Trophoblast cell (in vitro differentiated cells and primary cell): ENCODE data around the gene FBXO7.
A peak's percentile ranks its signal among the peaks of the same experiment; 100 is the strongest.
"Not testable (repeated sequence)": the region's sequence is repeated elsewhere in the genome, so short reads cannot be mapped to it uniquely, and the experiment has no call there.

ENCODE experiments used
- DNase-seq, 2 donors: peaks; one replicate each; pipeline ENCODE4 v3.0.0-alpha.2; 2016
- H2AFZ ChIP-seq: 2 replicates; pipeline ENCODE4 v1.6.1; 2013; ENCODE audit warnings: low read length, moderate library complexity, mild to moderate bottlenecking; ENCODE audit not compliant: insufficient read depth, poor library complexity
- H2AK5ac ChIP-seq: 2 replicates; pipeline ENCODE4 v1.6.1; 2013; ENCODE audit warnings: mild to moderate bottlenecking, low read length
- H2BK120ac ChIP-seq: 2 replicates; pipeline ENCODE4 v1.6.1; 2013; ENCODE audit warnings: low read length, mild to moderate bottlenecking, moderate library complexity; ENCODE audit not compliant: insufficient read depth, poor library complexity
- H2BK12ac ChIP-seq: 2 replicates; pipeline ENCODE4 v1.6.1; 2013; ENCODE audit warnings: mild to moderate bottlenecking, low read length, moderate library complexity
- H2BK5ac ChIP-seq: 2 replicates; pipeline ENCODE4 v1.6.1; 2013; ENCODE audit warnings: low read length, low read depth, moderate library complexity, mild to moderate bottlenecking; ENCODE audit not compliant: poor library complexity
- H3K14ac ChIP-seq: 2 replicates; pipeline ENCODE4 v1.6.1; 2013; ENCODE audit warnings: mild to moderate bottlenecking, low read length
- H3K18ac ChIP-seq: 2 replicates; pipeline ENCODE4 v1.6.1; 2013; ENCODE audit warnings: mild to moderate bottlenecking, low read length
- H3K23ac ChIP-seq: 2 replicates; pipeline ENCODE4 v1.6.1; 2013; ENCODE audit warnings: low read length
- H3K27ac ChIP-seq: 2 replicates; pipeline ENCODE4 v1.5.1; 2013; ENCODE audit warnings: low read depth, mild to moderate bottlenecking, inconsistent platforms, low read length, moderate library complexity
- H3K27me3 ChIP-seq: 2 replicates; pipeline ENCODE4 v1.6.1; 2013; ENCODE audit warnings: inconsistent platforms, mild to moderate bottlenecking, low read length, moderate library complexity; ENCODE audit not compliant: insufficient read depth
- H3K36me3 ChIP-seq, 2 experiments: 1 replicate in 1 of 2; 2 replicates in 1 of 2; pipeline ENCODE4 v1.6.1; 2013; ENCODE audit warnings: low read length in 2 of 2, mild to moderate bottlenecking in 2 of 2, moderate library complexity in 1 of 2; ENCODE audit not compliant: insufficient read depth in 2 of 2, control insufficient read depth in 1 of 2
- H3K4ac ChIP-seq: 2 replicates; pipeline ENCODE4 v1.6.1; 2013; ENCODE audit warnings: low read depth, mild to moderate bottlenecking, low read length, moderate library complexity
- H3K4me1 ChIP-seq, 2 experiments: 1 replicate in 1 of 2; 2 replicates in 1 of 2; pipeline ENCODE4 v1.6.1; 2013; ENCODE audit warnings: low read length in 2 of 2, mild to moderate bottlenecking in 2 of 2, moderate library complexity in 1 of 2; ENCODE audit not compliant: insufficient read depth in 2 of 2, control insufficient read depth in 1 of 2
- H3K4me2 ChIP-seq: 2 replicates; pipeline ENCODE4 v1.6.1; 2013; ENCODE audit warnings: inconsistent platforms, mild to moderate bottlenecking, low read length, moderate library complexity
- H3K4me3 ChIP-seq: 2 replicates; pipeline ENCODE4 v1.5.1; 2013; ENCODE audit warnings: mild to moderate bottlenecking, low read depth, low read length, inconsistent platforms
- H3K79me1 ChIP-seq: one replicate; pipeline ENCODE4 v1.6.1; 2013; ENCODE audit warnings: low read length
- H3K79me2 ChIP-seq: 2 replicates; pipeline ENCODE4 v1.6.1; 2013; ENCODE audit warnings: low read length, mild to moderate bottlenecking; ENCODE audit not compliant: control insufficient read depth, insufficient read depth, poor library complexity
- H3K9ac ChIP-seq: 2 replicates; pipeline ENCODE4 v1.6.1; 2013; ENCODE audit warnings: mild to moderate bottlenecking, low read length
- H3K9me3 ChIP-seq: 2 replicates; pipeline ENCODE4 v1.6.1; 2013; ENCODE audit warnings: low read depth, mild to moderate bottlenecking, control low read depth, inconsistent platforms, low read length; ENCODE audit not compliant: insufficient read depth
- H4K12ac ChIP-seq: 2 replicates; pipeline ENCODE4 v1.6.1; 2013; ENCODE audit warnings: low read depth, mild to moderate bottlenecking, low read length, moderate library complexity
- H4K8ac ChIP-seq: 2 replicates; pipeline ENCODE4 v1.6.1; 2013; ENCODE audit warnings: low read depth, mild to moderate bottlenecking, low read length, moderate library complexity
- H4K91ac ChIP-seq: one replicate; pipeline ENCODE4 v1.6.1; 2013; ENCODE audit warnings: low read depth, mild to moderate bottlenecking, low read length, moderate library complexity
- WGBS: extraction: QIAGEN DNeasy Blood & Tissue Kit; methylation state at CpG from one replicate; pipeline ENCODE4 v1.1.7; 2013; ENCODE audit warnings: missing lambda C conversion rate; ENCODE audit not compliant: insufficient read length, insufficient coverage; ENCODE audit errors: extremely low coverage; 5-methylcytosine and 5-hydroxymethylcytosine counted together

Gene FBXO7

DNA sequence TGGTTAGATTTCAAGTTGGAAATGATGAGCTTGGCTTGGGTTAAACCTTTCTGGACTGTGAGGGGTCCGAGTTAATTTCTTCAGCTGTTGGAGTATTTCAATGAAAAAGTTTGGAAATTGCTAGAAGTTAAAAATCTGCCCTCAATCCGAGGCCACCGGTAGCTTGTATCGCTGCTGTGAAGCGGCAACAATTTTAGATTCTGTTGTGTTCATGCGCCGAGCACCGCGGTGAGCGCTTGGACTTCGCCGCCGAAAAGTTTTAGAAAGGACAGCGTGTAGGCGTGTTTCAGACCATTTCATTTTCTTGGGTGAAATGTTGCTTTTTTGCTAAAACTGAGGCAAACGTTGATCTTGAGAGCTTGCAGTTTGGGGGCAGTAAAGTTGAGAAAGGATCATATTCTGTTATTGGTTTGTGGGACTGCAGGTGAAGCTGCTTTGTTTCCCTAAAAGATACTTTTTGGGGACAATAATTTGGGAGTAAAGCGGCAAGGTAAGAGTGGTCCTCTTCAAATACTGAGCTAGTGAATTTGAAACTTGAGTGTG lies 928 bp downstream of the FBXO7 start:
- peak overlapping the region; percentile 95 for H3K18ac ChIP-seq
- H2BK12ac ChIP-seq = no peak overlapping the region
- H3K79me1 ChIP-seq = peaks cover 11% of the 10 kb centered on the region
- peak overlapping the region; percentile 75 for H3K9ac ChIP-seq
- H3K27me3 ChIP-seq = no peaks in the 10 kb centered on the region
- no peaks in the 10 kb centered on the region for H3K9me3 ChIP-seq
- H2AFZ ChIP-seq = peak overlapping the region; percentile 88
- H3K36me3 ChIP-seq = peaks cover under 1 to 2% of the 10 kb centered on the region in 2 experiments
- H3K23ac ChIP-seq = no peak overlapping the region
- no peak overlapping the region for H4K12ac ChIP-seq
- peak; percentile 27 to 66 for DNase-seq
- H3K4me2 ChIP-seq = peak overlapping the region; percentile 65
- H2AK5ac ChIP-seq = no peak overlapping the region
- H2BK120ac ChIP-seq = peak overlapping the region; percentile 90
- no peaks in the 10 kb centered on the region for H3K4me1 ChIP-seq
- peak overlapping the region; percentile 94 for H4K8ac ChIP-seq
- peak overlapping the region; percentile 95 for H3K14ac ChIP-seq
- peak overlapping the region; percentile 90 for H3K4me3 ChIP-seq
- peak overlapping the region; percentile 80 for H2BK5ac ChIP-seq
- peaks cover 10% of the 10 kb centered on the region for H3K79me2 ChIP-seq
- peak overlapping the region; percentile 67 for H4K91ac ChIP-seq
- WGBS = no CpG with 5 or more reads among the region's 17 CpGs
- peak overlapping the region; percentile 96 for H3K27ac ChIP-seq
- H3K4ac ChIP-seq = peak overlapping the region; percentile 41

DNA sequence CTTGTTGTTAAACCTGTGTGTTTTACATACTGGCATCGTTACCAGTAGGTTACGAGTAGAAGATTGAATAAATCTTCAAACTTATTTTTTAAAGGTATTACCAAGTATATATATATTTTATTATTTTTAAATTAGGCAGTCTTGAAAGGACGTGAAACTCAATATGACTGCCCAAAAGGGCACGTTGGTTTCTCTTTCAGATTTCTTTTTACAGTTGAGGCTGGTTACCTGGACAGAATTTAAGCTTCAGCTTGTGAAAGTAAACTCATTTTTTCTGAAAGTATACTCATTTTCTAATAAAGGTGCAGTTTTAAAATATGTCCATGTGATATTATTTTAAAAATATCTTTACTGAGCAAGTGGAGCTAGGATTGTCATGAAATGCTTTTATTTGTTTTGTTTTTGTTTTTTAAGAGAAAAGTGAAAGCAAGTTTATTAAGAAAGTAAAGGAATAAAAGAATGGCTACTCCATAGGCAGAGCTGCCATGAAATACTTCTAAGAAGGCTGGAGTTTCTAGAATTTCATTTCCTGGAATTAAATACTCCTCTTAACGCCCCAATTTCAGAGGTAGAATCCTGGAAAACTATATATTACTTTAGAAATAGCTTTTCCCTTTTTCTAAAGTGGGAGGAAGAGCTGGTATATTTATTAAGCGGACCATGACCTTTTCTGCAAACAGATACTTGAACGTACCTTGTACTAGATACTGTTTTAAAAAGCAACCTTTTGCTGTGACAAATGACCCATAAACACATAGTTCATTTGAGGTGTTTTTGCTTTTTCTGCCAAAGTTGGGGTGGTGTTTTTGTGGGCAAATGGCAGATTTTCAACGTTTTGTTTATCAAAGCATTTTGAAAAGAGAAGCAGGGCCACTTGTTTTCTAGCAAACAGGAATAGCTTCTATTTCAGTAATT lies 1.9 kb downstream of the FBXO7 start:
- no peak overlapping the region for H2AFZ ChIP-seq
- no CpG with 5 or more reads among the region's 8 CpGs for WGBS

DNA sequence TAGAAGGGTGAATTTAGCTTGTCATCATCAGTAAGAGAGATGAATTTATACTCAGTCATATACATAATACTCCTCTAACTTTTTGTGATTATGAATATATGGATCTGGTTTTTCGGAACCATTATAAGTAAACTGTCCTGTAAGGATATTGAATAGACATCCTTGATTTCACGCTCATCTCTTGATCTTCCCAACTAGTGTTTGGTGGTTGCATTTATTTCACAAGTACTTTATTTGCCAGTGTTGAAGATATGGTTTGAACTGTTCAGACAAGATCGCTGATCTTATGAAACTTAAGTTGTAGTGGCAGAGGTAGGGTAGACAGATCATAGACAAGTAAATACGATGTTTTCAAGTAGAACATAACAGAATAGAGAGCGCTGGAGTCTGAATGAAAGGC lies 3.0 kb downstream of the FBXO7 start:
- no peak overlapping the region for H3K9ac ChIP-seq
- H4K91ac ChIP-seq = no peak overlapping the region
- no peak overlapping the region for H4K8ac ChIP-seq
- H3K36me3 ChIP-seq = peaks cover 2 to 4% of the 10 kb centered on the region in 2 experiments
- H2AK5ac ChIP-seq = no peak overlapping the region
- no peak overlapping the region for H3K14ac ChIP-seq
- H3K23ac ChIP-seq = no peak overlapping the region
- H4K12ac ChIP-seq = no peak overlapping the region
- no peak overlapping the region for H2AFZ ChIP-seq
- no peak overlapping the region for H3K4me2 ChIP-seq
- peaks cover 10% of the 10 kb centered on the region for H3K79me2 ChIP-seq
- H3K9me3 ChIP-seq = no peaks in the 10 kb centered on the region
- no peaks in the 10 kb centered on the region for H3K27me3 ChIP-seq
- peaks cover 11% of the 10 kb centered on the region for H3K79me1 ChIP-seq
- H3K4me1 ChIP-seq = no peaks in the 10 kb centered on the region
- no peak overlapping the region for H3K27ac ChIP-seq
- WGBS = no CpG with 5 or more reads among the region's 5 CpGs
- H3K4ac ChIP-seq = peak overlapping the region; percentile 52
- DNase-seq = no peak
- no peak overlapping the region for H3K4me3 ChIP-seq
- no peak overlapping the region for H2BK120ac ChIP-seq
- H2BK5ac ChIP-seq = no peak overlapping the region
- H3K18ac ChIP-seq = no peak overlapping the region
- H2BK12ac ChIP-seq = no peak overlapping the region

More for the DNA sequence above, 1.9 kb downstream of the FBXO7 start:
- no peak overlapping the region for H3K23ac ChIP-seq
- H3K4ac ChIP-seq = peak overlapping the region; percentile 64
- no peak overlapping the region for H4K8ac ChIP-seq
- H3K36me3 ChIP-seq = peaks cover 2 to 4% of the 10 kb centered on the region in 2 experiments
- DNase-seq = peak in 1 of 2 donors; percentile 3
- no peaks in the 10 kb centered on the region for H3K9me3 ChIP-seq
- no peak overlapping the region for H3K14ac ChIP-seq
- no peak overlapping the region for H3K27ac ChIP-seq
- H3K9ac ChIP-seq = no peak overlapping the region
- no peak overlapping the region for H2BK5ac ChIP-seq
- no peak overlapping the region for H4K91ac ChIP-seq
- no peaks in the 10 kb centered on the region for H3K4me1 ChIP-seq
- no peak overlapping the region for H3K4me2 ChIP-seq
- no peak overlapping the region for H3K18ac ChIP-seq
- H2BK120ac ChIP-seq = no peak overlapping the region
- H4K12ac ChIP-seq = no peak overlapping the region
- peaks cover 11% of the 10 kb centered on the region for H3K79me1 ChIP-seq
- H2AK5ac ChIP-seq = no peak overlapping the region
- no peaks in the 10 kb centered on the region for H3K27me3 ChIP-seq
- no peak overlapping the region for H2BK12ac ChIP-seq
- H3K79me2 ChIP-seq = peaks cover 10% of the 10 kb centered on the region
- H3K4me3 ChIP-seq = no peak overlapping the region

DNA sequence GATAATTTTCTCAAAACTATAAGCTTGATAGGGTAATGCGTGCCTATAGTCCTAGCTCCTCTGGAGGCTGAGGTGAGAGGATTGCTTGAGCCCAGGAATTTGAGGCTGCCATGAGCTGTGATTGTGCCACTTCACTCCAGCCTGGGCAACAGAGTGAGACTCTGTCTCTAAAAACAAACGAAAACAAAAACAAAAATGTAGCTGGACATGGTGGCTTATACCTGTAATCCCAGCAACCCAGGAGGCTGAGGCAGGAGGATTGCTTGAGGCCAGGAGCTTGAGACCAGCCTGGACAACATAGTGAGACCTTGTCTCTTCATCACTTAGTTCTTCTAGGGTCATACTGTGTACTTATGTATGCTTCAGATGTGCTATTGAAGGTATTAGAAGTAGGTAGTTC lies 3.9 kb downstream of the FBXO7 start:
- H3K9ac ChIP-seq, H2AFZ ChIP-seq, H2BK5ac ChIP-seq, H2BK120ac ChIP-seq, H3K36me3 ChIP-seq, H3K27ac ChIP-seq, H3K18ac ChIP-seq, H3K79me2 ChIP-seq, H3K27me3 ChIP-seq, H3K9me3 ChIP-seq, H3K4me2 ChIP-seq, H2BK12ac ChIP-seq, H4K12ac ChIP-seq, H4K8ac ChIP-seq, H2AK5ac ChIP-seq, H3K4me3 ChIP-seq, H3K14ac ChIP-seq, H3K23ac ChIP-seq, H4K91ac ChIP-seq, H3K4me1 ChIP-seq: not testable (repeated sequence)
- H3K4ac ChIP-seq = peak overlapping the region; percentile 66
- WGBS = no CpG with 5 or more reads among the region's 2 CpGs
- peak; percentile 13 to 72 for DNase-seq
- peaks cover 11% of the 10 kb centered on the region for H3K79me1 ChIP-seq
